Fibroblast of villous mesenchyme (primary cell): ENCODE data around the gene PURA. TPM values are rescaled to one million over a fixed set of nuclear protein-coding genes. Genes with fewer than 3 reads are reported as not detected.

Source experiments
- DNase-seq: peaks from one replicate; pipeline ENCODE4 v3.0.0-alpha.2; 2010; ENCODE audit warnings: low read depth
- H3K4me3 ChIP-seq: 2 replicates; pipeline ENCODE4 v1.5.1; 2011; ENCODE audit warnings: low read depth, mild to moderate bottlenecking, low read length
- CTCF ChIP-seq: IDR thresholded peaks from 2 replicates; pipeline ENCODE4 v1.5.1; 2012; ENCODE audit warnings: low read depth, mild to moderate bottlenecking, low read length; ENCODE audit not compliant: insufficient read depth
- total RNA-seq: library from RNA; depleted of rRNA; stranded (reverse); fragments of >200 nt; gene quantifications from 2 replicates; pipeline ENCODE4 v1.2.3, GENCODE V29; 2012

The PURA gene
- total RNA-seq, 1 donor = 26.3 TPM

DNA sequence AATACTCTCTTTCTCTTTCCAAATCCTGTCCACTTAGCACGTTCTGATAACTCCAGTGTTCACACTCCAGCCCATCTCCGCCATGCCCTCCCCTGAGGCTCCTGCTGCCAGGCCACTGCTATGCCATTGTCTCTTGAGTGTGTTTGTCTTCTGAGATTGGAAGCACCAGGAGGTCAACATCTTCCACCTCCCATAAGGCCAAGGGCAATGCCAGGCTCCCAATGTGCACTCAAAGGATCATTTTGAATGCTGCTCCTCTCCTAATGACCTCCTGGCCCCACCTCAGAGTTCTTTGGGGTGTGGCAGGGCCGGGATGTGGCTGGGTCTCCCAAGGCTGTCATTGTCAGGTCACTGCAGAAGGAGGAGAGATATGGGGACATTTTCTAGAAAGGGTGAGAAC, 31.3 kb downstream of the PURA start:
- TF ChIP-seq CTCF = no peak
- H3K4me3 ChIP-seq = no peak overlapping the region
- no peak for DNase-seq

DNA sequence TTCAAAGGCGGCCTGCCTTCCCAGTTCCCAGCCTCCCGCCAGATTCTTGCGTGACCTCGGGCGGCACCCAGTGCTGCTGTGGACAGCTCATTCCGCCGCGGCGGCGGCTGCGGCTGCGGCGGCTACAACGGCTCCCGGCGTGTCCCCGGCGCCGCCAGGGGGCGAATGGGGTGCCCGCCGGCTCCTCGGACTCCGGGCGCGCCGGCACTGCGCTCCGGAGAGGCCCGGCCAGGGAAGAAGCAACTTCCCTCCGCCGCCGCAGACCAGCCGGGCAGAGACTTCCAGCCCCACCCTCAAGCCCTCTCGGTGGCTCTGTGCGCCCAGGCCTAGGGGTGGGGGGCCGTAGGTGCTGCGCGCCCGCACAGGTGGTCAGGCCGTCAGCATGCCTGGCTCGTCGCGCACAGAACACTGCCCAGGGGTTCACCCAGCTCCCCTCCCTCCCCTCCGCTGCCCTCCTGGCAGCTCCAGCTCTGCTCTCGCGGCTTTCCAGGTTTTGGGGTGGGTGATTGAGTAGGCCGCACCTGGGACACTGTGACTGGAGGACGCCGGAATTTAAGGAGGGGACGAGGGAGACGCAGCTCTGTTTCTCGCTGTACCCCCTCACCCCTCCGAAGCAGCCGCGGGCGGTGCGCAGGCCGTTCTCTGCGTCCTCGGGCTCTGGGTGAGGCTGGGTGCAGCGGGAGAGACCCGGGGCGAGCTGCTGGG, 32.1 kb downstream of the PURA start:
- peak overlapping the region; percentile 39 for H3K4me3 ChIP-seq
- peak; percentile 46 for TF ChIP-seq CTCF

DNA sequence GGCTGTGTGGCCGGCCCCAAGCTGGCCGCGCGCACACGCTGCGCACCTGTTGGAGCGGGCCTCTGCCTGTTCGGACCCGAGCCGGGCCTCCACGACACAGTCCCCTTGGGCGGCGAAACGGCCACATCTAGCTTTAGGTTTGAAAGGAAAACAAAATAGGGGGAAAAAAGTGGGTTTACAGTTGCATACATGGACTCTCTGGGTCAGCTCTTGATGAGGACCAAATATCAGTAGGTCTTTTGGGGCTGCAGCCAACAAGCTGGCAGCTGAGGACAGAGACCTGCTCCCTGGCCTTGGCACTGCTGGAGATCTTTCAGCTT, 32.6 kb downstream of the PURA start:
- no peak overlapping the region for H3K4me3 ChIP-seq
- DNase-seq = no peak
- no peak for TF ChIP-seq CTCF

More for the DNA sequence above, 32.1 kb downstream of the PURA start:
- DNase-seq = peak; percentile 64

DNA sequence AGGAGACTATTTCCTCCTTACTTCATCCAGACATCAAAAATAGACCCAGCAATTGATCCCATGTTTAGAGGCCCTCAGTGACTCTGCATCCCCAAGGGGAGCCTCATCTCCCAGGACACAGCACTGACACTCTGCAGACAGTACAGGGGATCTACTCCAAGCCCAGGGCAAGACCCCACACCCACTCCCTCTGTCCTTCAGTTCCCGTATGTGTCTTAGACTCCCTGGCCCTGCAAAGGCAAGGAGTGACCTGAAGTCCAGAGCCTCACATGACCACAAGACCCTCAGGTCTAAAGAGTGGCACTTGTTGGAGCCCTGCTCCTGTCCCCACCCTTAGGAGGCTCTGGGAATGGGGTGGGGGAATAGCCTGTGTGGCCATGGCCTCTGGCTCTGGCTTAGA, 33.6 kb downstream of the PURA start:
- DNase-seq = no peak
- no peak for TF ChIP-seq CTCF
- H3K4me3 ChIP-seq = no peak overlapping the region

GRCh38 chr5:140148508-140148907, 34.6 kb downstream of the PURA start:
- no peak for DNase-seq
- no peak for TF ChIP-seq CTCF
- no peak overlapping the region for H3K4me3 ChIP-seq

DNA sequence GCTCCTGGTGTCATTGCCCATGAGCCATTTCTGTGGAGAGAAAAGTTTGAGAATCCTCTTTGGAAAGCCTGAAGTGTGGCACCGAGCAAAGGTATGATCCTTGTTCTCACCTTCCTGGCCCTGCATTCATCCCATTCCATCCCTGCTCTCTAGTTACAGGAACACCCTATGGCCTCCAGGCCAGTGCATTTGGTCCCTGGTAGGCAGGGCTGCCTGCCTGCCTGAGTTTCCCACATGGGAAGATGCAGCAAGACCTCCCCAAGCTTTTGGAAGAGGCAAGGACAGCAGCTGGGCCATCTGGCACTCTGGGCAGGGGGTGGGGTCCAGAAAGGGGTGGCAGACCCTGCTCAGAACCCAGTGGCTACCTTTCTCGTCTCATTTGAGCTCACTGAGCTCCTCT, 36.3 kb downstream of the PURA start:
- TF ChIP-seq CTCF = no peak
- DNase-seq = no peak

More for the DNA sequence above, 36.3 kb downstream of the PURA start:
- H3K4me3 ChIP-seq = no peak overlapping the region
